HS-27A (cell line): Measurements from ENCODE around the gene PCED1A.
"Not testable (repeated sequence)": the region's sequence is repeated elsewhere in the genome, so short reads cannot be mapped to it uniquely, and the experiment has no call there.

Experiments used
- DNase-seq: peaks from one replicate; pipeline ENCODE4 v3.0.0-alpha.2; 2012; ENCODE audit warnings: low read depth, missing footprints

The PCED1A gene

GRCh38 chr20:2865630-2866029 is 25.2 kb upstream of the PCED1A start:
- no peak for DNase-seq

DNA sequence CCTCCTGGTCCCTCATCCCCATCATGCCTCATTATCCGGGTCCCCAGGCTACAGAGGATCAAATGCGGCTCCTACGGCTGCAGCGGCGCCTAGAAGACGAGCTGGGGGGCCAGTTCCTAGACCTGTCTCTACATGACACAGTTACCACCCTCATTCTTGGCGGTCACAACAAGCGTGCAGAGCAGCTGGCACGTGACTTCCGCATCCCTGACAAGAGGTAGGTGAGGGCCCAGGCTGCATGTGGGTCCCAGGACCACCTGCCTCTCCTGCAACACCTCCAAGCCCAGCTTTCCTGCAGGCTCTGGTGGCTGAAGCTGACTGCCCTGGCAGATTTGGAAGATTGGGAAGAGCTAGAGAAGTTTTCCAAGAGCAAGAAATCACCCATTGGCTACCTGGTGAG is 24.6 kb upstream of the PCED1A start:
- no peak for DNase-seq

DNA sequence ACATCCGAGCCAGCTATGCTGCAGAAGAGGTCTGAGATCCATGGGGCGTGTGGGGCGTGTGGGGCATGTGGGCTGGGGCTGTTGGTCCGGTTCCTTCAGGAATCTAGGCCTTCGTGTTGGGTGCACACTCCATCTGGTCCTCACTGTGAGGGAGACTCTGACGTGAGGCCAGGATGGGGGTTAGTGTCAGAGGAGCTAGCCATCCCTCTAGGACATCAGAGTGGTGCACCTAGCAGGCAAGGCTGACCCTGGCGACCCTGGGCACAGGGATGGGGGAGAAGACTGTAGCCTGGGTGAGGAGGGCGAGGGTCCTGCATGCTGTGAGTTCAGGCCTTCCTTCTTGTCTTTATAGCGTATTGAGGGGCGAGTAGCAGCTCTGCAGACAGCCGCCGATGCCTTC is 24.2 kb upstream of the PCED1A start:
- no peak for DNase-seq

DNA sequence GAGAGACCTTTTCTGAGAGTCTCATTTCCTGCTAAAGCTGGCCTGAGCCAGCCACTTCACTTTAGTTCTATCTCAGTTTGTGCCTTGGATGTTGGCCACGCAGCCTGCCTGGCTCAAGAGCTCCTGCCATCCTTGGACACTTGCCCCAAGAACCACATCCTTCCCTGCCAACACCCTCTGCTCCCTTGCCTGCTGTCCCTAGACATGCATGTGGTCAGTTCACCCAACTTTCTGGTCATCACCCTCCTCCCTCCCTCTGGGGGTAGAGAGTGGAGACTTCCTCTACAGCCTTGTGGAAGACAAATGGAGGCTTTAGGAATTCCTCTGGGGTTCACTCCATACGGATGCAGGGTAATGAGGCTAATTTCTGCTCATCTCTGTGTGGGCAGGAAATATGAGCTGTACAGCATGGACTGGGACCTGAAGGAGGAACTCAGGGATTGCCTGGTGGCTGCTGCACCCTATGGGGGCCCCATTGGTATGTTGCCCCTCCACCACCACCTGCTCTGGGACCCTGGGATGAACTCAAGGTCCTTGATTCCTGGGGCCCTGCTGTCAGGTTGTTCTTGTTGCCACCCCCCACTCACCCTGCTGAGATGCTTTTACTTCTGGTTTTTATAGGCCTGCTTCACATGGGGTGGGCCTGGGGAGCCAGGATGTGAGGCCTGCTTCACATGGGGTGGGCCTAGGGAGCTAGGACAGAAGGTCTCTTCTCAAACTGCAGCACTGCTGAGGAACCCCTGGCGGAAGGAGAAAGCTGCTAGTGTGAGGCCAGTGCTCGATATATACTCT is 19.1 kb upstream of the PCED1A start:
- DNase-seq: no peak

GRCh38 chr20:2858591-2858990 is 18.1 kb upstream of the PCED1A start:
- DNase-seq: no peak

GRCh38 chr20:2851086-2851485 is 10.6 kb upstream of the PCED1A start:
- no peak for DNase-seq

DNA sequence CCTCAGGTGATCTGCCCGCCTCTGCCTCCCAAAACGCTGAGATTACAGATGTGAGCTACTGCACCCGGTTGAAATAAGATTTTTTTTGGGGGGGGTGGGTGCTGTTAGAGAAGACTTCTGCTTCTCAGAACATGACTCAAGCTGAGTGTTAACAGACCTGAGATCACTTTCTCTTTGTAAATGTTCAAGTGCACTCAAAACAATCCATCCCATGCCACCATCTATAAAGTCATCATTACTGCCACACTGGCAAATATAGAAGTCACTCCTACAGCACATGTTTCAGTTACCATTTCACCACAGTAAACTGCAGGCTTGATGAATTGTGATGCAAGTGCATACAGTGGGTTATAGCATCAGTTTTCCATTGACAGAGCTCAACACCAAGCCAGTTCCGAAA is 9.1 kb upstream of the PCED1A start:
- DNase-seq: no peak

DNA sequence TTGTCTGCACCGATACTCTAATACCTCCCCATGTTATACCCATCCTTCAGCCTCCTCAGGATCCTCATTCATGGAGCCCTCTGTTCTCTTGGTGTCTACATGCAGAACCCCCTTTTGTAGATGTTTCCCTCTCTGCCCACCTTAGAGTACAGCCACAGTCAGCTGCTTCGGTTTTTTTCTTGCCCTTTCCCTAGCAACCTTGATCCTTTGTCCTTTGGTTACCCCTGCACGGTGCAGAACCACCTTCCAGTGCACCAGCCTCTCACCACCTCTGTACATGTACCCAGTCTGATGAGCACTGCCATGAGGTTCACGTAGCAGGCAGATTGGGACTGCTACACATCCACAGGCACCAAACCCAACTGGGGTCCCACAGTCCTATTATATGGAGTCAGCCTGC is 7.3 kb upstream of the PCED1A start:
- no peak for DNase-seq

DNA sequence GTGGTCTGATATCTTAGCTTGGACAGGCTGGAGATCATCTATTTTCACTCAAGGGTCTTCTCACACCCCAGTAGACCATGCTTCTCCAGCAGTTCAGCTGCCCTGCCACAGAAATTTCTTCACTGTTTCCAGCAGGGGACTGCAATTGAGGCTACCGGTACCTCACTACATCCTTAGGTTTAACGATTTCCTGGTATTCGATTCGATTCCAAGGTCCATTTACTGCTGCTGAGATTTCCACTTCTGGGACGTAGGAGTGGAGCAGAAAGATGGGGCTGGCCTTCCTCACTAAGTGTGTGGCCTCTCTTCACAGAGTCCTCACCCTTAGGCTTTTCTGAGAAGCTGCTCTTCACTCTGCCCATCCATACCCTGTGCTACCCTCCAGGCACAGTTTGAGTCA is 6.2 kb upstream of the PCED1A start:
- DNase-seq: no peak

DNA sequence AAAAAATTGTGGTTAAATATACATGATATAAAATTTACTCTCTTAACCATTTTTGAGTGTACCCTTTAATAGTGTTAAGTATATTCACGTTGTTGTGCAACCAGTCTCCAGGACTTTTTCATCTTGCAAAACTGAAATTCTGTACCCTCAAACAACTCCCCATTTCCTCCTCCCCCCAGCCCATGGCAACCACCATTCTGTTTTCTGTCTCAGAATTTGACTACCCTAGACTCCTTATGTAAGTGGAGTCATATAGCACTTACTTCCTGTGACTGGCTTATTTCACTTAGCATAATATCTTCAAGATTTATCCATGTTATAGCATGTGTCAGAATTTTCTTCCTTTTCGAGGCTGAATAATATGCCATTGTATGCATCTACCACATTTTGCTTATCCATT is 5.2 kb upstream of the PCED1A start:
- DNase-seq: no peak

GRCh38 chr20:2840967-2841531 is 594 bp upstream of the PCED1A start:
- peak; percentile 9 for DNase-seq

- DNase-seq: no peak
Observed at GRCh38 chr20:2839732-2840137, 720 bp downstream of the PCED1A start.

DNA sequence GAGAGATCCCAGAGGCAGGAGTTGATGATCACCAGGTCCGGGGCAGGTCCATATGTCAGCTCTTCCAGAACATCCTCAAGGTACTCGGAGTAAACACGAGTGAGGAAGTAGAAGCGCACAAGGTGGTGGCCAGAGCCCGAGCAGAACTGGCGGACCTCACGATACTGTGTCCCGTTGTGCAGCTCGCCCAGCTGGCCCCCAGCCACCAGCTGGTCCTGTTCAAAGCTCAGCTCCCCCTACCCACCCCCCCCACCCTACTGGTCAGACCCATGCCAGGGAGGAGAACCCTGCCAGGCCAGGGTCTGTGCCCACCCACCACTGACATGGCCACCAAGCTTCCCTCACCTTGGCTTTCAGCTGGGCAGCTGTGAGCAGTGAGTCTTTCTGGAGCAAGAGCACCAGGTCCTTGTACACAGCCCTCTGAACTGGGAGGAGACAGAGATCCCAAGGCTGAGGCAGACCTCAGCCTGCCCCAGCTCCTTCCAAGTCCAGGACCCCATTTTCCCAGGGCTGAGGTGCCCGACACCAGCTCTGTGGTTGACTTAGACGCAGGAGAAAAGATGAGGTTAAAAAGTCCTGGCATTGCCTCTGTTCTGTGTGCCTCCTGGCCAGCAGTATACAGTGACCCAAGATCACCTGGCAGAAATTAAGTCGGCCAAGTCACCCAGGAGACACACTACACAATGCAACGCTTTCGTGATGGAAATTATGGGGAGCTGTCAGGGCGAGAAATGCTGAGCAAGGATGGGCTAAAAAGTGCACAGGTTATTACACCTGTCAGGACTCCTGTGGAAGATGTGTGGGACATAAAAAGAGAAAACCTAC is 1.4 kb downstream of the PCED1A start:
- DNase-seq: no peak

- no peak for DNase-seq
Observed at GRCh38 chr20:2838170-2838797, 2.2 kb downstream of the PCED1A start.

DNA sequence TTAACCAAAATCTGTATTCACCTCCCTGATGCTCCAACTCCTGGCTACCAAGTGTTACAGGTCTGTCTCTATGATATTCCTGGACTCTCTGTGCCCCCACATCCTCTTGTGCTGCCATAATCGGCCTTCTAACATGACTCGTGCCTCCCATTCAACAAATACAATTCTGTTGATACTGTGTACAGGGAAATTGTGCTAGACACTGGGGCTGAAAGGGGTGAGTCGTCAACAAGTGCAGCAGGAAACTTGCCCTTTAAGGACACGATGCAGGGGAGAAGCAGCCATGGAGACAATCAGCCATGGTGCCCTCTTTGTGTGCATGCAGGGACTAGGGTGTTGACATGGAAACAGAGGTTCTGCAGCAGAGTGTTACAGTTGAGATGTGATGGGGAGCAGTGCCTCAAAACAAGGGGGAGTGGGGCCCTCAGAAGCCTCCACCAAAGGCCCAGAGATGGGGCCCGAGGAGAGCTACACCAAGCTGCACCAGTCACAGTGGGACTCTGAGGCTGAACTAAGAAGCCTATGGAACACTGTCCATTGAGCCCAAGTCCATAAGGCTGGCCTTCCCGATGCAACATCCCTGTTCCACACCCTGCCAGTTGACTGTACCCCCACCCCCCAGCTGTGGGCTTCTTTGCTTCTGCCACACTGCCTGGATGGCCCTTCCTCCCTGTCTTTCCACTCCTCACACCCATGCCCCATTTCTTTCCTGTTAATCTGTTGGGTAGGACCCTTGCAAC is 3.1 kb downstream of the PCED1A start:
- DNase-seq: no peak

GRCh38 chr20:2836035-2836434 is 4.4 kb downstream of the PCED1A start:
- no peak for DNase-seq

DNA sequence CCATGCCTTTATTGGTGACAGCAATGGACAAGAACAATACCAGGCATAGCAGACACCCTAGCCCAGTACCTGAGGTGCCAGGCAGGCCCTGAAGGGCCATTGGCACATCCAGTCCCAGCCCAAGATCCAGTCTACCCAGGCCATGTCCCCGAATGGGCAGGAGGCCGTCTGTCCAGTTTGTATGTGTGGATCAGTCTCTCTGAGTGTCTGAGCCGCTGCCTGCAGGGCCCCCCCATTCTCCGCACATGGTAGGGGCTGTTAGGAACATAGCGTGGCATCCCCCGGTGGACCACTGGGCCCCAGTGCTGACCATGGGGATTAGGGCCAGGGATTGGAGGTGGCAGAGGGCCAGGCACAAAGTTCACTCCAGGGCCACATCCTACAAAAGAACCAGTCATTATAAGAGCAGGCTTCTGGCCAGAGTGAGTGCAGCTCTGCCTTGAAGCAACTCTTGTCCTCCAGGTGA is 5.1 kb downstream of the PCED1A start:
- no peak for DNase-seq

DNA sequence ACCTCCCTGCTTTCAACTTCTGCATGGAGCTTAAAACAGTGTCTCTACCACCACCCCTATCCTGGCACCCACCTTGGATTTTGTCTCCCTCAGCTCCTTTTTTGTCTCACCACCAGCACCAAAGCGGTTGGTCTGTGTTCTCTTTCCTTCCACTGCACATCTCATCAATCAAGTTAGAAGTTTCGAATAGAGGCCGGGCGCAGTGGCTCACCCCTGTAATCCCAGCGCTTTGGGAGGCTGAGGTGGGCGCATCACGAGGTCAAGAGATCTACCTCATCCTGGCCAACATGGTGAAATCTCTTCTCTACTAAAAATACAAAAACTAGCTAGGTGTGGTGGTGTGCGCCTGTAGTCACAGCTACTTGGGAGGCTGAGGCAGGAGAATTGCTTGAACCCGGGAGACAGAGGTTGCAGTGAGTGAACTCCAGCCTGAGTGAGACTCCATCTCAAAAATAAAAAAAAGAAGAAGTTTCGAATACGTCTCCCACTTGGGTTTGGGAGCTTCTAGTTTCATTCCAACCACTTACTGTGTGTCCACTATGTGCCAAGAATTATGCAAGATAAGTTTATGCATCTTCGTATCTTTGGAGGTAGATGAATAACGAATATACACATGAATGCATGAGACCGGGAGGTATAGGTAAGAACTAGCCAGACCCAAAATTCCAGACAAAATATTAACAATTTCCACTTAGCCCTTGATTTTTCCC is 5.9 kb downstream of the PCED1A start:
- no peak for DNase-seq

DNA sequence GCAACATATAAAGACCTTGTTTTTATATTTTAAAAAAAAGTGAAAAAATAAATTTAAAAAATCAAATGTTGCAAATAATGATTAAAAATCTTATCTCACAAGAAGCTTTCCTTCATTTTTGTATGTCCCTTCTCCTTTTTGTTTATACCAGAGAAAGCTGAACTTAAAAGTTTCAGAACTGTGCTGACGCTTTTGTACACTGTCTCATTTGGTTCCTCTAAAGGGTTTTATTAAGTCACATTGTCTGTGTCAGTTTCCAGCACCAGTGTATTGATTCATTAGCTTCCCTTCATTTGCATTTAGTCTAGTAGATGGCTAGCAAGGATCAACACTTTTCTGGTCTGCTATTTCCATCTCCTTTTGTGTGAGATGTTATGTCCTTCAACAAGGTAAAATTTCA is 6.7 kb downstream of the PCED1A start:
- no peak for DNase-seq

GRCh38 chr20:2831206-2831605 is 9.2 kb downstream of the PCED1A start:
- DNase-seq: not testable (repeated sequence)

DNA sequence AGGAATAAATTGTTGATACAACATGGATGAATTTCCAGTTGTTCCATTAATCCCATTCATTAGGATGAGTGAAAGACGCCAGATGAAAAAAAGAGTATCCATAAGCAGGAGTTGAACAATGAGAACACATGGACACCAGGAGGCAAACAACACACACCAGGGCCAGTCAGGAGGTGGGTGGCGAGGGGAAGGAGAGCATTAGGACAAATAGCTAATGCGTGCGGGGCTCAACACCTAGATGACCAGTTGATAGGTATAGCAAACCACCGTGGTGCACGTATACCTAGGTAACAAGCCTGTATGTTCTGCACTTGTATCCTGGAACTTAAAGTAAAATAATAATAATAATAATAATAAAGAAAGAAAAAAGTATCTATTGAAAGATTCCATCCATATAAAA is 11.1 kb downstream of the PCED1A start:
- no peak for DNase-seq
